ENCODE measurements around the gene NEFH.
"Not testable (repeated sequence)": the region's sequence is repeated elsewhere in the genome, so short reads cannot be mapped to it uniquely, and the experiment has no call there.

The NEFH gene

GRCh38 chr22:29463629-29464028, 16.4 kb upstream of the NEFH start:
- no peak for DNase-seq

- no peak for DNase-seq
Measured at GRCh38 chr22:29464581-29464980, 15.4 kb upstream of the NEFH start.

- DNase-seq, result no peak
Measured at GRCh38 chr22:29469755-29470154, 10.3 kb upstream of the NEFH start.

GRCh38 chr22:29470159-29470855, 9.7 kb upstream of the NEFH start:
- DNase-seq, result peak; percentile 30

GRCh38 chr22:29473001-29473400, 7.0 kb upstream of the NEFH start:
- DNase-seq, result no peak

GRCh38 chr22:29475550-29475949, 4.5 kb upstream of the NEFH start:
- no peak for DNase-seq

GRCh38 chr22:29476116-29476515, 3.9 kb upstream of the NEFH start:
- DNase-seq, result no peak

GRCh38 chr22:29477723-29478318, 2.2 kb upstream of the NEFH start:
- DNase-seq, result no peak

- DNase-seq, result no peak
Measured at GRCh38 chr22:29478326-29479276, 1.4 kb upstream of the NEFH start.

GRCh38 chr22:29480262-29480511, 169 bp downstream of the NEFH start:
- no peak for DNase-seq

GRCh38 chr22:29480512-29481264, 670 bp downstream of the NEFH start:
- no peak for DNase-seq

GRCh38 chr22:29481265-29482000, 1.4 kb downstream of the NEFH start:
- DNase-seq, result no peak

GRCh38 chr22:29482253-29482652, 2.2 kb downstream of the NEFH start:
- no peak for DNase-seq

- no peak for DNase-seq
Measured at GRCh38 chr22:29482726-29483125, 2.7 kb downstream of the NEFH start.

GRCh38 chr22:29483254-29483653, 3.2 kb downstream of the NEFH start:
- DNase-seq, result no peak

GRCh38 chr22:29484642-29485041, 4.6 kb downstream of the NEFH start:
- DNase-seq, result no peak

- no peak for DNase-seq
Measured at GRCh38 chr22:29485448-29485847, 5.4 kb downstream of the NEFH start.

GRCh38 chr22:29487426-29487986, 7.5 kb downstream of the NEFH start:
- DNase-seq, result no peak

- DNase-seq, result not testable (repeated sequence)
Measured at GRCh38 chr22:29489127-29489780, 9.2 kb downstream of the NEFH start.

GRCh38 chr22:29491012-29491411, 11.0 kb downstream of the NEFH start:
- DNase-seq, result no peak

GRCh38 chr22:29493636-29494035, 13.6 kb downstream of the NEFH start:
- no peak for DNase-seq

- DNase-seq, result no peak
Measured at GRCh38 chr22:29499852-29500251, 19.8 kb downstream of the NEFH start.
